H1 (cell line): ENCODE results near the gene PLA1A. TPM values are rescaled to one million over a fixed set of nuclear protein-coding genes. Genes with fewer than 3 reads are reported as not detected.

Source experiments
- CTCF ChIA-PET: fragments of 300-600 bp; sonication (Branson Sonifier 250); formaldehyde crosslinking; loops from one replicate; lab custom pipeline; 2021; ENCODE audit not compliant: partially characterized antibody; lab: Charles Lee
- POLR2A ChIA-PET: fragments of 300-600 bp; sonication (Branson Sonifier 250); formaldehyde crosslinking; loops from one replicate; lab custom pipeline; 2021; ENCODE audit warnings: inconsistent platforms; ENCODE audit not compliant: partially characterized antibody; lab: Charles Lee
- DNase-seq, 2 experiments: peaks; one replicate each; pipeline versions ENCODE4 v3.0.0 to v3.0.0-alpha.2; 2010 to 2022; ENCODE audit warnings: low spot score in 2 of 2, low read depth in 1 of 2, mixed read lengths in 1 of 2
- FAIRE-seq: peaks from 2 replicates; lab custom pipeline; 2011; peaks lifted over from hg19 to GRCh38; lab: Jason Lieb, UNC
- H2AFZ ChIP-seq: 2 replicates; pipeline ENCODE4 v1.8.1; 2012; ENCODE audit warnings: low read length, inconsistent platforms
- H2AK5ac ChIP-seq: 2 replicates; pipeline ENCODE4 v1.6.1; 2013; ENCODE audit warnings: low read depth, low read length
- H2BK120ac ChIP-seq: replicated peaks from 2 replicates; pipeline ENCODE3; 2013; ENCODE audit warnings: low read depth, low read length, inconsistent platforms
- H2BK12ac ChIP-seq: 2 replicates; pipeline ENCODE4 v1.6.1; 2013; ENCODE audit warnings: low read depth, low read length
- H2BK15ac ChIP-seq: 2 replicates; pipeline ENCODE4 v1.6.1; 2013; ENCODE audit warnings: low read length
- H2BK20ac ChIP-seq: 2 replicates; pipeline ENCODE4 v1.6.1; 2013; ENCODE audit warnings: low read length
- H2BK5ac ChIP-seq: 2 replicates; pipeline ENCODE4 v1.6.1; 2013; ENCODE audit warnings: low read depth, low read length
- H3K14ac ChIP-seq: 2 replicates; pipeline ENCODE4 v1.6.1; 2013; ENCODE audit warnings: inconsistent platforms; ENCODE audit not compliant: insufficient read length
- H3K18ac ChIP-seq: 2 replicates; pipeline ENCODE4 v1.6.1; 2013; ENCODE audit warnings: low read length; ENCODE audit errors: extremely low read depth
- H3K23ac ChIP-seq: 2 replicates; pipeline ENCODE4 v1.6.1; 2013; ENCODE audit warnings: inconsistent platforms; ENCODE audit not compliant: insufficient read length
- H3K23me2 ChIP-seq: 2 replicates; pipeline ENCODE4 v1.6.1; 2013; ENCODE audit warnings: low read depth, low read length
- H3K27ac ChIP-seq: 2 replicates; pipeline ENCODE4 v1.6.1; 2011; ENCODE audit warnings: low read depth, low read length, inconsistent platforms
- H3K27me3 ChIP-seq, 4 experiments: replicated peaks in 1 of 4; 1 replicate in 1 of 4; 2 replicates in 3 of 4; pipeline versions ENCODE4 v1.6.1 to v1.8.1; 2011 to 2013; ENCODE audit warnings: low read length in 3 of 4, mild to moderate bottlenecking in 3 of 4, inconsistent platforms in 2 of 4, mixed read lengths in 2 of 4, moderate library complexity in 1 of 4; ENCODE audit not compliant: control insufficient read depth in 3 of 4, insufficient read depth in 3 of 4; ENCODE audit errors: extremely low read depth in 1 of 4
- H3K36me3 ChIP-seq, 4 experiments: 2 replicates each; pipeline versions ENCODE4 v1.6.1 to v1.8.1; 2011 to 2013; ENCODE audit warnings: mild to moderate bottlenecking in 4 of 4, low read length in 3 of 4, moderate library complexity in 2 of 4, control low read depth in 1 of 4, inconsistent platforms in 1 of 4; ENCODE audit not compliant: insufficient read depth in 4 of 4, control insufficient read depth in 2 of 4
- H3K4ac ChIP-seq: replicated peaks from 2 replicates; pipeline ENCODE3; 2013; ENCODE audit warnings: low read length, low read depth, mixed read lengths, inconsistent platforms; ENCODE audit not compliant: insufficient read length
- H3K4me1 ChIP-seq, 4 experiments: replicated peaks in 1 of 4; 1 replicate in 1 of 4; 2 replicates in 3 of 4; pipeline versions ENCODE4 v1.6.1 to v1.8.1; 2011 to 2013; ENCODE audit warnings: low read length in 3 of 4, inconsistent platforms in 2 of 4, mixed read lengths in 1 of 4; ENCODE audit not compliant: insufficient read depth in 4 of 4, control insufficient read depth in 3 of 4
- H3K4me2 ChIP-seq, 2 experiments: 2 replicates each; pipeline versions ENCODE4 v1.6.1 to v1.8.1; 2011 to 2013; ENCODE audit warnings: low read depth in 2 of 2, low read length in 2 of 2, control low read depth in 1 of 2, inconsistent platforms in 1 of 2, mild to moderate bottlenecking in 1 of 2; ENCODE audit not compliant: insufficient read depth in 1 of 2
- H3K4me3 ChIP-seq, 4 experiments: fragments of 200-600, 300-600 bp in 1 of 4; sonication (generic), shearing (Covaris generic), sonication (Bioruptor Twin) in 1 of 4; 2 replicates each; pipeline versions ENCODE4 v1.5.1 to v1.8.1; 2011 to 2016; ENCODE audit warnings: low read length in 4 of 4, low read depth in 3 of 4, control low read depth in 2 of 4, inconsistent platforms in 2 of 4, mild to moderate bottlenecking in 2 of 4, mixed read lengths in 1 of 4, moderate library complexity in 1 of 4; ENCODE audit not compliant: insufficient read depth in 2 of 4; ENCODE audit errors: extremely low read depth in 1 of 4
- H3K56ac ChIP-seq: replicated peaks from 2 replicates; pipeline ENCODE3; 2013; ENCODE audit warnings: low read depth, mild to moderate bottlenecking, mixed read lengths, low read length, inconsistent platforms; ENCODE audit not compliant: insufficient read length
- H3K79me1 ChIP-seq: 2 replicates; pipeline ENCODE4 v1.6.1; 2013; ENCODE audit warnings: low read depth, low read length, control low read depth
- H3K79me2 ChIP-seq, 2 experiments: 2 replicates each; pipeline versions ENCODE4 v1.6.1 to v1.8.1; 2012 to 2013; ENCODE audit warnings: low read length in 2 of 2, mild to moderate bottlenecking in 2 of 2, inconsistent platforms in 1 of 2; ENCODE audit not compliant: insufficient read depth in 2 of 2, control insufficient read depth in 1 of 2
- H3K9ac ChIP-seq, 4 experiments: replicated peaks in 1 of 4; 1 replicate in 1 of 4; 2 replicates in 3 of 4; pipeline versions ENCODE4 v1.6.1 to v1.8.1; 2011 to 2013; ENCODE audit warnings: low read depth in 3 of 4, low read length in 3 of 4, control low read depth in 2 of 4, mild to moderate bottlenecking in 2 of 4, moderate library complexity in 2 of 4, inconsistent platforms in 1 of 4; ENCODE audit errors: extremely low read depth in 1 of 4
- H3K9me3 ChIP-seq, 2 experiments: 2 replicates each; pipeline versions ENCODE4 v1.6.1 to v1.8.1; 2012 to 2013; ENCODE audit warnings: mild to moderate bottlenecking in 2 of 2, moderate library complexity in 2 of 2, control low read depth in 1 of 2, inconsistent platforms in 1 of 2, low read depth in 1 of 2, low read length in 1 of 2, mixed read lengths in 1 of 2; ENCODE audit not compliant: insufficient read depth in 2 of 2
- H4K20me1 ChIP-seq, 2 experiments: replicated peaks in 1 of 2; 2 replicates each; pipeline versions ENCODE3 to v1.8.1; 2011 to 2013; ENCODE audit warnings: inconsistent platforms in 2 of 2, low read length in 2 of 2, mild to moderate bottlenecking in 1 of 2; ENCODE audit not compliant: insufficient read depth in 2 of 2, control insufficient read depth in 1 of 2
- H4K5ac ChIP-seq: 2 replicates; pipeline ENCODE4 v1.6.1; 2013; ENCODE audit warnings: low read length, low read depth, mixed read lengths, inconsistent platforms; ENCODE audit not compliant: insufficient read length
- H4K8ac ChIP-seq: 2 replicates; pipeline ENCODE4 v1.8.0; 2013; ENCODE audit warnings: mild to moderate bottlenecking, moderate library complexity, low read length, inconsistent platforms; ENCODE audit not compliant: insufficient read depth; ENCODE audit errors: extremely low read depth
- H4K91ac ChIP-seq: replicated peaks from 2 replicates; pipeline ENCODE3; 2013; ENCODE audit warnings: low read length, mixed read lengths, inconsistent platforms; ENCODE audit not compliant: insufficient read length
- CHD2 ChIP-seq: IDR thresholded peaks from 2 replicates; pipeline ENCODE4 v1.6.1; 2012; ENCODE audit warnings: low read length, improper control_type of control experiment
- EP300 ChIP-seq, 2 experiments: IDR thresholded peaks; 1 replicate in 1 of 2; 2 replicates in 1 of 2; pipeline ENCODE4 v1.6.1; 2011 to 2012; ENCODE audit warnings: low read depth in 2 of 2, low read length in 2 of 2, mild to moderate bottlenecking in 2 of 2, borderline replicate concordance in 1 of 2, inconsistent platforms in 1 of 2, moderate library complexity in 1 of 2
- GTF2F1 ChIP-seq: IDR thresholded peaks from 2 replicates; pipeline ENCODE4 v1.6.1; 2012; ENCODE audit warnings: low read depth, low read length, improper control_type of control experiment, borderline replicate concordance
- SIN3A ChIP-seq, 2 experiments: IDR thresholded peaks in 1 of 2; conservative IDR thresholded peaks in 1 of 2; 2 replicates each; pipeline ENCODE4 v1.6.1; 2011 to 2012; ENCODE audit warnings: low read length in 2 of 2, improper control_type of control experiment in 1 of 2, low read depth in 1 of 2, mild to moderate bottlenecking in 1 of 2
- SP4 ChIP-seq: IDR thresholded peaks from 2 replicates; pipeline ENCODE4 v1.6.1; 2012; ENCODE audit warnings: low read length, inconsistent platforms
- WGBS, 2 experiments: shearing (Covaris generic) in 1 of 2; methylation state at CpG; one replicate each; pipeline versions ENCODE4 v1.1.6 to v1.1.7; 2013 to 2015; ENCODE audit warnings: low lambda C conversion rate in 2 of 2, mixed read lengths in 2 of 2, inconsistent platforms in 1 of 2, low coverage in 1 of 2, missing lambda C conversion rate in 1 of 2; ENCODE audit not compliant: insufficient replicate concordance in 2 of 2, insufficient coverage in 1 of 2, insufficient read length in 1 of 2; ENCODE audit errors: extremely low coverage in 1 of 2, missing lambda C conversion rate in 1 of 2; 5-methylcytosine and 5-hydroxymethylcytosine counted together
- polyA plus RNA-seq, 7 experiments: library from polyadenylated mRNA; depleted of rRNA in 3 of 7; stranded (reverse) in 5 of 7; unstranded in 2 of 7; fragments of >200 nt in 5 of 7; fragments of 200-250 nt in 2 of 7; gene quantifications; 1 replicate in 5 of 7; 2 replicates in 1 of 7; 4 replicates in 1 of 7; pipeline versions ENCODE4 v1.2.1 to v1.2.3, GENCODE V29; 2011 to 2013; ENCODE audit warnings: missing spikeins in 2 of 7, mixed read lengths in 2 of 7
- total RNA-seq: library from RNA; stranded (reverse); fragmentation: NEBNext Ultra II Directional; extraction: Animal tissue kit (Norgen Biotek cat#: 25700); gene quantifications from 2 replicates; pipeline ENCODE4 v1.2.1, GENCODE V29; 2021

PLA1A gene
- total and polyA plus RNA-seq, 2 of the 8 experiments (the other 6 are each of a cell fraction or from before 2014, with no cell fraction given), result not detected

- no peaks in the 10 kb centered on the region for H3K79me1 ChIP-seq
- CTCF ChIA-PET, result interaction anchor here (0.7 to 1.2 kb wide), 2 partner anchors 11 to 131 kb away, joined by 3 read pairs; no protein-coding TSS in a partner anchor
- FAIRE-seq, result no peak
Measured at GRCh38 chr3:119632829-119633228, 35.1 kb downstream of the PLA1A start.

More at GRCh38 chr3:119632829-119633228, 35.1 kb downstream of the PLA1A start:
- no peak overlapping the region for H2BK15ac ChIP-seq
- no peaks in the 10 kb centered on the region for H3K9me3 ChIP-seq
- H4K8ac ChIP-seq, result no peak overlapping the region
- H3K36me3 ChIP-seq, result no peaks in the 10 kb centered on the region
- no peaks in the 10 kb centered on the region for H3K23me2 ChIP-seq
- no peaks in the 10 kb centered on the region for H3K27me3 ChIP-seq
- no peak overlapping the region for H2AK5ac ChIP-seq
- no peak overlapping the region for H3K18ac ChIP-seq
- H3K79me2 ChIP-seq, result no peaks in the 10 kb centered on the region
- H2BK5ac ChIP-seq, result no peak overlapping the region
- H3K23ac ChIP-seq, result no peak overlapping the region
- H4K20me1 ChIP-seq, result no peaks in the 10 kb centered on the region
- H3K14ac ChIP-seq, result no peak overlapping the region
- POLR2A ChIA-PET, result interaction anchor here (0.7 kb wide), 1 partner anchor 10 kb away, joined by 3 read pairs; no protein-coding TSS in a partner anchor
- H2BK12ac ChIP-seq, result no peak overlapping the region
- H2AFZ ChIP-seq, result no peak overlapping the region
- H3K4me1 ChIP-seq, result peaks cover 0 to 2% (median 0%) of the 10 kb centered on the region in 4 experiments; a peak in 1 of 7 replicates
- no peak overlapping the region for H3K4ac ChIP-seq
- no peak overlapping the region for H3K9ac ChIP-seq
- no peak overlapping the region for H2BK20ac ChIP-seq
- no peak overlapping the region for H3K4me2 ChIP-seq
- H3K56ac ChIP-seq, result no peak overlapping the region
- no peak overlapping the region for H3K4me3 ChIP-seq
- no peak overlapping the region for H3K27ac ChIP-seq
- WGBS, 2 experiments, result 93% methylated on average over 4 of the region's 4 CpGs; no CpG with 5 or more reads in 1 of the 2 experiments
- DNase-seq, result no peak
- TF ChIP-seq GTF2F1, result no peak
- no peak for TF ChIP-seq SIN3A (conservative IDR thresholded peaks at IDR 0.05 in 1 of 2, IDR thresholded peaks at IDR 0.05 in 1 of 2; ENCODE audit: low read depth in 1 of 2, low read length in 2 of 2)
- TF ChIP-seq EP300 (IDR thresholded peaks at IDR 0.05; ENCODE audit: borderline replicate concordance in 1 of 2, low read depth in 2 of 2, low read length in 2 of 2), result no peak
- TF ChIP-seq SP4, result no peak
- no peak for TF ChIP-seq CHD2
- H4K91ac ChIP-seq, result no peak overlapping the region
- H2BK120ac ChIP-seq, result no peak overlapping the region
- no peak overlapping the region for H4K5ac ChIP-seq
